ENCODE measurements around the gene CHTOP.

DNA sequence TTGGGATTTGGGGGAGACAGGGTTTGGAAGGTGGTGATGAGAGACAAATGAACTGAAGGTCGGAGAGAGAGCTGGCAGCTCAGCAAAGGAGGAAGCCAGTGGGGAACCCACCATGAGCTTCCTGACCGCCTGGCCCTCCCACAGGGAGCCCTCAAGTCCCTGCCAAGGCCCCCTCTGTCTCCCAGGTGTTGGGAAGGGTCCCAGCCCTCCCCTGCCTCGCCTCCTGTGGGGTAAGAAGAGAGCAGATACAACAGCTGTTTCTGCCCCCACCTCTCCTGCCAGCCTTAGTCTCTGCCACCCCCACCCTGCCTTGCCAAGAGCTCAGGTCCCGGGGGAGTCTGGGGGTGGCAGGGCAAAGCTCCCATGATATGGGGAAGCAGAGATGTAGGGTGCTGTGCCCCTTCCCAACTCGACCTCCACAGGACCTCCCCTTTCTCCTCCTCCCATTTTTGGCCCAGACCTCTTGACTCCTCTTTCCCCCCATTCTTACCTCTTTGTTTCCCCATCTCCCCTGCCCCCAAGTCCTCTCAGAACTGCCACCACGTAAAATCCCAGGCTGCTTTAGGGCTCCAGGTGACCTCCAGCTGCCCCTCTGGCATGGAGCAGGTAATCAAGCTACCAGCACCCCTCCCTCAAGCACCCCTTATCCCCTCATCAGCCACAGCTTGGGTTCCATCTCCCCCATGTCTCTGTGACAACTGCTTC, 5.1 kb upstream of the CHTOP start:
- TF ChIP-seq, protein P1, sequence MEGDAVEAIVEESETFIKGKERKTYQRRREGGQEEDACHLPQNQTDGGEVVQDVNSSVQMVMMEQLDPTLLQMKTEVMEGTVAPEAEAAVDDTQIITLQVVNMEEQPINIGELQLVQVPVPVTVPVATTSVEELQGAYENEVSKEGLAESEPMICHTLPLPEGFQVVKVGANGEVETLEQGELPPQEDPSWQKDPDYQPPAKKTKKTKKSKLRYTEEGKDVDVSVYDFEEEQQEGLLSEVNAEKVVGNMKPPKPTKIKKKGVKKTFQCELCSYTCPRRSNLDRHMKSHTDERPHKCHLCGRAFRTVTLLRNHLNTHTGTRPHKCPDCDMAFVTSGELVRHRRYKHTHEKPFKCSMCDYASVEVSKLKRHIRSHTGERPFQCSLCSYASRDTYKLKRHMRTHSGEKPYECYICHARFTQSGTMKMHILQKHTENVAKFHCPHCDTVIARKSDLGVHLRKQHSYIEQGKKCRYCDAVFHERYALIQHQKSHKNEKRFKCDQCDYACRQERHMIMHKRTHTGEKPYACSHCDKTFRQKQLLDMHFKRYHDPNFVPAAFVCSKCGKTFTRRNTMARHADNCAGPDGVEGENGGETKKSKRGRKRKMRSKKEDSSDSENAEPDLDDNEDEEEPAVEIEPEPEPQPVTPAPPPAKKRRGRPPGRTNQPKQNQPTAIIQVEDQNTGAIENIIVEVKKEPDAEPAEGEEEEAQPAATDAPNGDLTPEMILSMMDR (tag by site-specific recombination; IDR thresholded peaks at IDR 0.05), result no peak
- no peak for TF ChIP-seq ZNF274 (IDR thresholded peaks at IDR 0.05; ENCODE audit: low read length)
- no peak for TF ChIP-seq ZNF274 (tag by site-specific recombination; IDR thresholded peaks at IDR 0.05; ENCODE audit: borderline replicate concordance)
